CD4-positive, alpha-beta T cell treated with Interleukin-6 for 4 hours (primary cell): ENCODE results near the gene TMEM154.

ENCODE experiments used
- DNase-seq: peaks from one replicate; pipeline ENCODE4 v3.0.0-alpha.2; 2020; ENCODE audit warnings: mixed read lengths

Gene TMEM154

GRCh38 chr4:152626790-152627189 is 53.0 kb downstream of the TMEM154 start:
- DNase-seq, result no peak

DNA sequence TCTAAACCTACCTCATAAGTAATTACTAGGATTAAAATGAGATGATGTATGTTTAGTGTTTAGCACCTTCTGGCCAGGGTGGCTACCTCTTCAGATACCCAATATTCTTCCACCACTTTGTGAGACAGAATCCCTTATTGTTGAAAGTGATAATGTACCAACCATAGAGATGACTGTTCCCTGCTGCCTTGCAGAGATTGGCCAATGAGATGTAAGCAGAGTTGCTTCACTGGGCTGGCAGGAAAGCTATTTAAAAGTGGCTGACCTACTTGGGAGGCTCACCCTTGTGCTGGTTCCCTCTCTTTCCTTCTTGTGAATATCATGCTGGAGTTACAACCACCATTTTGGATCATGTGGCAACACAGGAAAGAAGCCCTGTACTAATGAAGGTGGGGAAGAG is 58.9 kb downstream of the TMEM154 start:
- no peak for DNase-seq

DNA sequence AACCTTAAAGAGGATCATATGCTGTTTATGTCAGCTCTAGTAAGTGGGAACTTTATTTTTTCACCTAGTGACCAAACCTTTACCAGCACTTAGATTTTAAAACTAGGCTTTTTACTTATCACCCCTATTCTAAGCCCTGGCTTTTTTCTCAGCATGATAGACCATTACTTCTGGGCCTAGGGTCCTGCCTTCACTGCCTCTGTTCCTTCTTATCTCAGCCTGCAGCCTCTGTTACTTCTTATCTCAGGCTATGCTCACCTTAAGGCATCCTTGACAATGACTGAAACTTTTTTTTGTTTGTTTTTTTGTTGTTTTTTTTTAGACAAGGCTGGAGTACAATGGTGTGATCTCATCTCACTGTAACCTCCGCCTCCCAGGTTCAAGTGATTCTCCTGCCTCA is 59.6 kb downstream of the TMEM154 start:
- DNase-seq, result no peak

DNA sequence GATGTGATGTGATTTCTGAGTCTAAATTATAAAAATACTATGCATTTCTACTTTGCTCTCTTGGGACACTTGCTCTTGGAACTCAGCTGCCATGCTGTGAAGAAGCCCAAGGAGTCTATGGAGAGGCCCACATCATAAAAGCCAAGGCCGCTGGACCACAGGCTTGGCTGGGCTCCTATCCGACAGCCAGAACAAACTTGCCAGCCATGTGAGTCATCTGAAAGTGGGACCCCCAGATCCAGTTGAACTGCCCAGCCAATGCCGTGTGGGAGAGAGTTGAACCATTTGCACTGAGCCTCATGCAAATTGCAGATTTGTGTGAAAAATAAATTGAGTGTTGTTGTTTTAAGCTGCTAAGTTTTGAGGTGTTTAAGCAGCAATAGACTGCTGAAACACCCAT is 60.2 kb downstream of the TMEM154 start:
- no peak for DNase-seq

DNA sequence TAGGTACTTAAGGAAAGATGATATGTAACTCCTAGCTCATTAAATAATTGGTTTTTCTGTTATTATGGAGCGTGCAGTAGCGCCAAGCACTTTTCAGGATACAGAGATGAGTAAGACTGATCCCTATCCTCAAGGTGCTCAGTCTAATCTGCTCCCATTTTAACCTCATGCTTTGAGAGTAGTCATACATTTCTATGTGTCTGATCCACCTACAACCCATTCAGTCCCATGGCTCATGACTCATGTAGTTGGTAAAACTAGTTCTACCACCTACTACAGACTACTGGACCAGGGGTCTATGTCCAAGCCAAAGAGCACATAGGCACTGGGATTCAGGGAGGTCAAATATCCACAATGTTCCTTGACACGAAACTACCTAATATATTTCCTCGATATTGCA is 60.8 kb downstream of the TMEM154 start:
- DNase-seq, result no peak

DNA sequence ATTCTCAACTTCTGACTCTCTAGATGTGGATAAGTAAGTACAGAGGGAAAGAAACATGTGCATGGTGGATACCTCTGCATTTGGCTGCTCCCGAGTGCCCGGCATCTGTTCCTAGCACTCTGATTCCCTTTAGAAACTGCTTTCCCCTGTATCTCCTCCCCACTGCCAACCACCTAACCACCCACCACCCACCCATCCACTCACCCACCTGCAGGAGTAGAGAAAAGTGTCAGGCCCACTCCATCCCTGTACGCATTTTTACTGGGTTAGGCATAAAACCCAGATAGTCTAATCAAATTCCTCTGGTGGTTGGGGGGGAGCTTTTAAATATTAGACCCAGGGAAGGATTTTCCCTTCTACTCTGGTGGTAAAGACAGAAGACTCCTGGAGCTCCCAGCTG is 63.0 kb downstream of the TMEM154 start:
- DNase-seq, result no peak

DNA sequence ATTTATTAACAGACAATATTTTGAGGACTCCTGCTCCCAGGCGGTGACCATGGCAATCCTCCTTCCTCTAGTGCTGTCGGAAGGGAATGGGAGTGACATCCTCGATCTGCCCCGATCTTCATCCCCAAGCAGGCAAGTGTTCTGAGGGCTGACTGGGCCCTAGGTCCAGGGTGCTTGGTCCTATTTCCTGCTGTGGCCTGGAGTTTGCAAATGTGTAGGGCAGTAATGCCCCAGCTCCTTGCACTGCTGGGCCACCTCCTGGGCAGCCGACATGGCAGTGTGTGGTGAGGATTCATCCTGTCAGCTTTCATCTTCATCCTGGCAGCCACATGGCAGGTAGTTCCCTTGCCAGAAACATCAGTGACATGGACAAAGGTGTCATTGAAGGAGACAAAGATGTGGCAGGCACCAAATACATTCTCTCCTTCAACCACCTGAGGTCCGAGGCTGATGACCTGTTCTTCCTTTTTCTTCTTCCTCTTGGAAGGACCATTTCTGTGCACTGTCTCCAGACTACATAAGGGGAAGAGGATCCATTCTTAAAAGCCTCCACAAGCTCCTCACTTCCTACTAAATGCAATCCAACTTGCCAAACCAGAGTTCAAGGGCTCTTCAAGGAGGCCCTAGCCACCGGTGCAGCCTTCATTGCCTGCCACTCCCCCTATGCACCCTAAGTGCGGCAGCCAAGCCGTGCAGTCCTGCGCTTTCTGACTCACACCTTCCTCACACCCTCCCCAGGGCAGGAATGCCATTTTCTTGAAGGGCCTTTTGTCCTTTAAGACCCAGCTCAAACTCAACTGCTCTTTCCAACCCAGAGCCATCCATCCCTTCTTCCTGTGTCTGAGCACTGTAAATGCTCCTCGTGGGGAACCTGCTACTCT is 65.7 kb downstream of the TMEM154 start:
- DNase-seq, result no peak

GRCh38 chr4:152613351-152613750 is 66.4 kb downstream of the TMEM154 start:
- DNase-seq, result no peak

- no peak for DNase-seq
Measured at GRCh38 chr4:152610131-152610530, 69.7 kb downstream of the TMEM154 start.

GRCh38 chr4:152609481-152609880 is 70.3 kb downstream of the TMEM154 start:
- DNase-seq, result no peak

DNA sequence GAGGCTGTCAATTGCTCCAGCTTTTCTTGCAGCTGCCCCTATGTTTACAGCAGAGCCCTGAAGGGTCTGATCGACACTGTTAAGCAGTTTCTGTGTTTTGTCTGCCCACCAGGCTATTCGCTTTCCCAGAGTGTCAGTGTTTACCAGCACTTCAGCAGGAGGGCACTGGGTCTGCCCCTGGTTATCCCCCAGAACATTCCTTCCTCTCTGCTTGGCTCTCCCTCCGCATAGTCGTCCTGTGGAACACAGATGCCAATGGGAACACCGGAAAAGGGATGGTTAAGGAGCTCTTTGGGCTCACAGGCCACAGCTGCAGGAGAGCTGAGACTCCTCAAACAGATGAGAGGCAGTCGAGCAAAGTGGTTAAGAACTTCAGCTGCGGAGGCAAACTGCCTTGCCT is 72.6 kb downstream of the TMEM154 start:
- no peak for DNase-seq

DNA sequence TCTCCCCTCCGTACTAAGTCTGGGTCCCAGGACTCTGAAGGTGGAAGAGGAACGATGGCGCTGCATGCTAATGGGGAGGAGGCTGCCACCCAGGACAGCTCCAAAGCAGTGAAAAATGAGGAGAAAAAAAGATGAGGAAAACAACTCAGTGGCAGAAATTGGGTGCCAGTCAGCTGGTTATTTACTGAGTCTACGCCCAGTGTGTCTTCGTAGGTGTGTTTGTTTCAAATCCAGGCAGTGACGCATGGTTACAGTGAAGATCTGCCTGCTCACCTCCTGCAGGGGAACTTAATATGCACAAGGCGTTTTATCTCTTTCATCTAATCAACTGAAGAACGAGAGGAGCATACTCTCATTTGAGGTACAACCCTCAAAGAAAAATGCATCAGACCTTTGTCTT is 73.0 kb downstream of the TMEM154 start:
- DNase-seq, result no peak

GRCh38 chr4:152605641-152606335 is 74.0 kb downstream of the TMEM154 start:
- DNase-seq, result no peak

- no peak for DNase-seq
Measured at GRCh38 chr4:152605031-152605430, 74.8 kb downstream of the TMEM154 start.

DNA sequence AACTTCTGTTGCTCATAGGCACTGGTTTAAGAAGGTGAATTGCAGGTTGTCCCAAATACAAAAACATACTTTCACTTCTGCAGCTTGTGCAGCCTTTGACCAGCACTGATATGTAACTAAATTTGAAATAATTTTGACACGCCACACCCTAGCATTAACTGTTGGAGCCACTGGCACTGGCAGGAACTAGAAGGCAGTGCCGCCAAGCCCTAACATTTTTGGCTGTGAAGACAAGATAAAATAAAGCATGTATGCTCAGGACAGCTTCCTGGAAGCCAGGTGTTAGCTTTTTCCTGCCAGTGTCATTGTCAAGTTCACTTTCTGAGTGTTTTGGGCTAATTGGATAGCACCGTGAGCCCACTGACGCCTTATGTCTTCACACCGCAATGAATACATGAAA is 78.6 kb downstream of the TMEM154 start:
- no peak for DNase-seq

DNA sequence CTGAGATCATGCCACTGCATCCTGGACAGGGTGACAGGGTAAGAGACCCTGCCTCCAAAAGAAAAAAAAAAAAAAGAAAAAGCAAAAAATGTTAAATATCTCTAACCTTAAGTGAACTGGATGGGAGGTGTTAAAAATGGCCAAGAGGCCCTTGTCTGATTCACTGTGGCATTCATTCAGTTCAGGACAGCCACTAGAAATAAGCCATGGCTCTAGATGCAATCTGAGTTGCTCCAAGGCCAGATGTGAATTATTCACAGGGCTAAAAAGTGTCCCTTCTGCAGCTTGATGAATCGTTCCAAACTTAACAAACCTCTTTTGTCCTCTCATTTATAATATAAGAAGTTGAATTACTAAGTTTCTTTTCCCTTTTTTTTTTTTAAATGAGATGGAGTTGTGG is 80.2 kb downstream of the TMEM154 start:
- DNase-seq, result no peak

GRCh38 chr4:152599095-152599494 is 80.7 kb downstream of the TMEM154 start:
- DNase-seq, result no peak

- no peak for DNase-seq
Measured at GRCh38 chr4:152598454-152598853, 81.3 kb downstream of the TMEM154 start.

- DNase-seq, result no peak
Measured at GRCh38 chr4:152594978-152595925, 84.5 kb downstream of the TMEM154 start.

GRCh38 chr4:152594057-152594456 is 85.7 kb downstream of the TMEM154 start:
- DNase-seq, result no peak

DNA sequence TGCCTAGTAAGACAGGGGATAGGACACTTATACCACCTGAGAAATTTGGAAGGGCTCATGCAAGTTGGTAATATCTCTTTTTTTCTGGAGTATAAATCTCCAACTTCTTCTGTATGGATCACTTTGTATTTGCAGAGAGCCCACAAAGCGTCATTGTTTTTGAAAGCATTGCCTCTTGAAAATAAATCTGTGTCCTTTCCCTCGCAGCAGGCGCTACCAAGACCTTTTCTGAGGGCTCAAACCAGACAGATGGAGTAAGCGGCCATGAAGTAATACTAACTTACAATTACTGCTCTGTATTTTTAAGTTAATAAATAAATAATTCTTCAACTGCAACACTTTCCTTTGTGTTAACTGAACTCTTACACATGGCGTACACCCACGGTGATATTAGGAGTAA is 87.9 kb downstream of the TMEM154 start:
- DNase-seq, result no peak

DNA sequence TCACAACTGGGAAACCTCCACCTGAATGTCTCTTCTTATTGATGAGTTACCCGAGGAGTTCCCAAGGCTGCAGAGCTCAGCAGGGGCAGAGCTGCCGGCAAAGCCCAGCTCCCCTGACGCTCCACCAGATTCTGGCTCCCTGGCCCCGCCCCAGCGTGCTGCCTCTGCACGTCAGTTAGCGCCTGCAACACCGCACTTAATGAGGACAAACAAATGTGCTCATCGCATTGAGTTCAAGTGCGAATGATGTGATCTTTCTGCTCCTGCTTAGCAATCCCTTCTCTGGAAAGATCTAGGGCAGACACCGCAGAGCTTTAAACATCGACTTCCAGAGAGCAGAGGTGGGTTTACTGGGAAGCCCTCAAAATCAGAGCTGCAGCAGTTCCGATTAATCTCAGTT is 88.4 kb downstream of the TMEM154 start:
- peak; percentile 49 for DNase-seq
